Fibroblast of lung (primary cell): ENCODE data around the gene COBL. TPM values are rescaled to one million over a fixed set of nuclear protein-coding genes. Genes with fewer than 3 reads are reported as not detected.

Experiments
- DNase-seq, 2 donors: peaks; one replicate each; pipeline versions ENCODE4 v3.0.0 to v3.0.0-alpha.2; 2010; ENCODE audit warnings: low read depth in 2 of 2
- H2AFZ ChIP-seq: 2 replicates; pipeline ENCODE4 v1.5.1; 2012; ENCODE audit warnings: low read length, control low read depth, inconsistent platforms
- H3K27ac ChIP-seq: 2 replicates; pipeline ENCODE4 v1.5.1; 2011; ENCODE audit warnings: low read length, control low read depth; ENCODE audit not compliant: insufficient read depth
- H3K27me3 ChIP-seq: 2 replicates; pipeline ENCODE4 v1.5.1; 2011; ENCODE audit warnings: mild to moderate bottlenecking, low read length; ENCODE audit not compliant: control insufficient read depth, insufficient read depth
- H3K36me3 ChIP-seq: 2 replicates; pipeline ENCODE4 v1.5.1; 2011; ENCODE audit warnings: low read length; ENCODE audit not compliant: control insufficient read depth, insufficient read depth
- H3K4me1 ChIP-seq: 2 replicates; pipeline ENCODE4 v1.5.1; 2011; ENCODE audit warnings: low read length; ENCODE audit not compliant: control insufficient read depth, insufficient read depth; ENCODE audit errors: extremely low read depth
- H3K4me2 ChIP-seq: 2 replicates; pipeline ENCODE4 v1.5.1; 2011; ENCODE audit warnings: low read length, control low read depth; ENCODE audit not compliant: insufficient read depth; ENCODE audit errors: extremely low read depth
- H3K4me3 ChIP-seq, 4 experiments: fragments of 200-600 bp in 1 of 4; sonication (generic) in 1 of 4; replicated peaks in 1 of 4; 2 replicates each; pipeline ENCODE4 v1.5.1; 2011 to 2016; ENCODE audit warnings: low read length in 4 of 4, low read depth in 3 of 4, mild to moderate bottlenecking in 3 of 4, control low read depth in 2 of 4, inconsistent platforms in 1 of 4, mixed read lengths in 1 of 4; ENCODE audit not compliant: insufficient read depth in 1 of 4; ENCODE audit errors: control extremely low read depth in 1 of 4
- H3K79me2 ChIP-seq: 2 replicates; pipeline ENCODE4 v1.5.1; 2012; ENCODE audit warnings: mild to moderate bottlenecking, low read length, inconsistent platforms; ENCODE audit not compliant: control insufficient read depth, insufficient read depth
- H3K9ac ChIP-seq: 2 replicates; pipeline ENCODE4 v1.5.1; 2011; ENCODE audit warnings: mild to moderate bottlenecking, low read length, control low read depth; ENCODE audit not compliant: insufficient read depth
- H3K9me3 ChIP-seq: 2 replicates; pipeline ENCODE4 v1.5.1; 2012; ENCODE audit warnings: low read depth, low read length; ENCODE audit not compliant: control insufficient read depth, insufficient read depth
- H4K20me1 ChIP-seq: 2 replicates; pipeline ENCODE4 v1.5.1; 2011; ENCODE audit warnings: low read length; ENCODE audit not compliant: control insufficient read depth, insufficient read depth; ENCODE audit errors: extremely low read depth
- CTCF ChIP-seq, 2 donors: IDR thresholded peaks in 1 of 2; conservative IDR thresholded peaks in 1 of 2; 1 replicate in 1 of 2; 2 replicates in 1 of 2; pipeline ENCODE4 v1.5.1; 2011 to 2012; ENCODE audit warnings: low read length in 2 of 2, control low read depth in 1 of 2, inconsistent platforms in 1 of 2, low read depth in 1 of 2, mild to moderate bottlenecking in 1 of 2
- EZH2 ChIP-seq: IDR thresholded peaks from 2 replicates; pipeline ENCODE4 v1.5.1; 2012; ENCODE audit warnings: low read length, control low read depth, mild to moderate bottlenecking; ENCODE audit errors: missing control alignments
- polyA plus RNA-seq, 2 donors: library from polyadenylated mRNA; depleted of rRNA in 1 of 2; stranded (reverse) in 1 of 2; unstranded in 1 of 2; fragments of >200 nt; gene quantifications; 2 replicates each; pipeline ENCODE4 v1.2.1, GENCODE V29; 2011 to 2012; ENCODE audit warnings: missing spikeins in 1 of 2
- total RNA-seq: library from RNA; depleted of rRNA; stranded (reverse); fragments of >200 nt; gene quantifications from 2 replicates; pipeline ENCODE4 v1.2.1, GENCODE V29; 2014

COBL gene
- total and polyA plus RNA-seq, 2 donors (not counting 1 experiment from before 2014, with no cell fraction given): 0.10 to 0.33 TPM

GRCh38 chr7:51126813-51127617, 189.6 kb downstream of the COBL start:
- Histone ChIP-seq H3K9ac (no peak overlapping the region), H3K79me2 (no peaks in the 10 kb centered on the region), H3K9me3 (no peaks in the 10 kb centered on the region), H4K20me1 (no peaks in the 10 kb centered on the region), H2AFZ (no peak overlapping the region), H3K4me3 (no peak overlapping the region), H3K36me3 (no peaks in the 10 kb centered on the region), H3K4me1 (peaks cover 9% of the 10 kb centered on the region), H3K4me2 (no peak overlapping the region), H3K27ac (no peak overlapping the region), H3K27me3 (peaks cover 2% of the 10 kb centered on the region)
- no peak for DNase-seq
- TF ChIP-seq CTCF (conservative IDR thresholded peaks at IDR 0.05 in 1 of 2, IDR thresholded peaks at IDR 0.05 in 1 of 2; ENCODE audit: low read depth in 1 of 2, low read length in 2 of 2): no peak
- TF ChIP-seq EZH2: no peak

DNA sequence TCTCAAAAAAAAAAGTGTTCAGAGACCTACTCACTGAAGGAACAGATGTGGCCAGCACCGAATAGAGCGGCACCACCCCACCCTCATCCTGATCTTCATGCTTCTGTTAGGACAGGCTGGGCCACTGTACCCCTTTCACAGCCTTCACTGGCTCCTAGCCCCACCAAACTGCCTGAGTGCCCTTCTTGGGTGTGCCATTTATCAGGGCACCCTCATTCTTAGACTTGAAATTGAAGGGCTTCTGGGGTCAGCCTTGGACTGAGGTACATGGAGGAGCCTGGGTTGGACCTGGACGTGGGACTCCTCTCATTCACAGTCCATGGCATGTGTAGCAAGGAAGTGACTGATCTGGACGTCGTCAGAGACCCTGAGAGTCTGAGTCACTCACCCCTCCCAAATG, 190.3 kb downstream of the COBL start:
- no peaks in the 10 kb centered on the region for H3K36me3 ChIP-seq
- H3K9me3 ChIP-seq: no peaks in the 10 kb centered on the region
- no peak overlapping the region for H3K4me2 ChIP-seq
- no peak for TF ChIP-seq CTCF (conservative IDR thresholded peaks at IDR 0.05 in 1 of 2, IDR thresholded peaks at IDR 0.05 in 1 of 2; ENCODE audit: low read depth in 1 of 2, low read length in 2 of 2)
- TF ChIP-seq EZH2: no peak
- no peak overlapping the region for H2AFZ ChIP-seq
- H4K20me1 ChIP-seq: no peaks in the 10 kb centered on the region
- H3K79me2 ChIP-seq: no peaks in the 10 kb centered on the region
- H3K4me3 ChIP-seq: no peak overlapping the region
- peaks cover 2% of the 10 kb centered on the region for H3K27me3 ChIP-seq
- no peak for DNase-seq
- peaks cover 9% of the 10 kb centered on the region for H3K4me1 ChIP-seq
- H3K27ac ChIP-seq: no peak overlapping the region
- H3K9ac ChIP-seq: no peak overlapping the region

DNA sequence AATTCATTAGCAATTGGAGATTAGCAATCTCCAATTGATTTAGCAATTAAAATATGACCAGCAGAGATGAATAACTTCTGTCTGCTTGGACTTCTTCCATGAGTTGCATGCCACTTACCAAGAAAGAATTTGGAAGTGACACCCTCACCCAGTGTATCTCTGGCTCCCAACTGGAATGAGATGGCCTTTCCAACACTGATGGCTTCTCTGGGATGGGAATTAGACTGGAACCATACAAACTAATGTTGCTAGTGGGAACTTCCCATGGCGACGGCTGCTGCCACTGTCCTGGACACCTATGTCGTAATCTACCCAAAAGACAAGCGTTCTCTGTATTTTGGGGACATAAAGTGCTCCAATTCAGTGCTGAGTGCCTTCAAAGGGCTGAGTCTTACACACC, 192.3 kb downstream of the COBL start:
- Histone ChIP-seq H4K20me1 (no peaks in the 10 kb centered on the region), H3K27me3 (no peaks in the 10 kb centered on the region), H3K4me1 (peaks cover 9% of the 10 kb centered on the region), H3K79me2 (no peaks in the 10 kb centered on the region), H3K9me3 (no peaks in the 10 kb centered on the region), H3K4me3 (no peak overlapping the region), H2AFZ (no peak overlapping the region), H3K27ac (no peak overlapping the region), H3K4me2 (no peak overlapping the region), H3K9ac (no peak overlapping the region), H3K36me3 (no peaks in the 10 kb centered on the region)
- DNase-seq: no peak
- TF ChIP-seq CTCF (conservative IDR thresholded peaks at IDR 0.05 in 1 of 2, IDR thresholded peaks at IDR 0.05 in 1 of 2; ENCODE audit: low read depth in 1 of 2, low read length in 2 of 2) (no peak), EZH2 (no peak)
